Testis (tissue), 3 donors: Measurements from ENCODE around the gene TMEM31. TPM values are rescaled to one million over a fixed set of nuclear protein-coding genes. Genes with fewer than 3 reads are reported as not detected.

ENCODE experiments used
- DNase-seq: peaks from one replicate; pipeline ENCODE4 v3.0.0-alpha.2; 2019
- H3K27ac ChIP-seq, 2 donors: fragments of 200-600 bp; sonication (generic); one replicate each; pipeline ENCODE4 v1.5.1; 2019
- H3K27me3 ChIP-seq: fragments of 200-600 bp; sonication (generic); one replicate; pipeline ENCODE4 v1.5.1; 2019
- H3K36me3 ChIP-seq: fragments of 200-600 bp; sonication (generic); one replicate; pipeline ENCODE4 v1.5.1; 2017; ENCODE audit warnings: low read depth; ENCODE audit errors: missing control alignments
- H3K4me1 ChIP-seq: fragments of 200-600 bp; sonication (generic); one replicate; pipeline ENCODE4 v1.5.1; 2019
- H3K4me3 ChIP-seq, 2 donors: fragments of 200-600 bp; sonication (generic); one replicate each; pipeline ENCODE4 v1.5.1; 2017 to 2019
- H3K9me3 ChIP-seq: fragments of 200-600 bp; sonication (generic); one replicate; pipeline ENCODE4 v1.5.1; 2017
- POLR2A ChIP-seq: fragments of 450-650 bp; IDR thresholded peaks from one replicate; pipeline ENCODE4 v1.6.1; 2017; ENCODE audit warnings: antibody characterized with exemption, mild to moderate bottlenecking, moderate library complexity
- WGBS, 2 donors: methylation state at CpG; one replicate each; pipeline ENCODE4 v1.1.5; 2018; 5-methylcytosine and 5-hydroxymethylcytosine counted together
- intact Hi-C: fragments of 100-400 bp; cut with DNase I; formaldehyde crosslinking; loops from one replicate; pipeline ENCODE4 v1.15.1; 2023; ENCODE audit warnings: low total_unique reads
- polyA plus RNA-seq: library from polyadenylated mRNA; stranded (reverse); fragments of 350-450 nt; fragmentation: Illumina TruSeq; extraction: RNeasy Lipid Tissue Mini Kit (QIAGEN cat#74804); gene quantifications from one replicate; pipeline ENCODE4 v1.2.3, GENCODE V29; 2014; ENCODE audit warnings: low read depth, low replicate concordance; ENCODE audit not compliant: insufficient read depth
- total RNA-seq, 2 donors: library from RNA; depleted of rRNA; stranded (reverse); fragments of >200 nt; gene quantifications; one replicate each; pipeline ENCODE4 v1.2.3, GENCODE V29; 2016
- TF ChIP-seq, protein P1 (sequence below), 3 experiments: fragments of 450-650 bp in 2 of 3; fragments of 200-600 bp in 1 of 3; sonication (generic) in 1 of 3; IDR thresholded peaks; one replicate each; pipeline ENCODE4 v1.5.1; 2016 to 2019; ENCODE audit warnings: antibody characterized with exemption in 3 of 3, mild to moderate bottlenecking in 2 of 3, moderate library complexity in 1 of 3

The TMEM31 gene
- total and polyA plus RNA-seq, 3 donors from 2014 or later: 10.8 to 110 (median 51.9) TPM

DNA sequence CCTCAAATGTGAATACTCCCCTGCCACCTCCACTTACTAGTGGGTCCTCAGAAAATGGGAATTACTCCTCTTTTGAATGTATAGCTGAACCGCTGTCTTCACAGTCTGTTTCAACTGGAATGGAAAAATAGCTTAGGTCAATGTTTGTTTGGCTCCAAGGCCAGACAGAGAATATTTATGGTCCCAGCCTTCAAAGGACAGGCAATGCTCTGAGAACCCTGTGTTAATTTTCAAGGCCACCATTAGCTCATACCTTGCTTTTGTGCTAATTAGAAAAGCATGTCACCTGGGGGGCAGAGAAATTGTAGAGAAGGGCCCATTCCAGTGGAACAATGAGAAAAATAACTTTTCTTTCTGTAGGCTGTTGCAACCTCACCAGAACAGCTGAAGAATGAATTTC is 19.6 kb upstream of the TMEM31 start:
- TF ChIP-seq POLR2A: no peak
- TF ChIP-seq, protein P1, sequence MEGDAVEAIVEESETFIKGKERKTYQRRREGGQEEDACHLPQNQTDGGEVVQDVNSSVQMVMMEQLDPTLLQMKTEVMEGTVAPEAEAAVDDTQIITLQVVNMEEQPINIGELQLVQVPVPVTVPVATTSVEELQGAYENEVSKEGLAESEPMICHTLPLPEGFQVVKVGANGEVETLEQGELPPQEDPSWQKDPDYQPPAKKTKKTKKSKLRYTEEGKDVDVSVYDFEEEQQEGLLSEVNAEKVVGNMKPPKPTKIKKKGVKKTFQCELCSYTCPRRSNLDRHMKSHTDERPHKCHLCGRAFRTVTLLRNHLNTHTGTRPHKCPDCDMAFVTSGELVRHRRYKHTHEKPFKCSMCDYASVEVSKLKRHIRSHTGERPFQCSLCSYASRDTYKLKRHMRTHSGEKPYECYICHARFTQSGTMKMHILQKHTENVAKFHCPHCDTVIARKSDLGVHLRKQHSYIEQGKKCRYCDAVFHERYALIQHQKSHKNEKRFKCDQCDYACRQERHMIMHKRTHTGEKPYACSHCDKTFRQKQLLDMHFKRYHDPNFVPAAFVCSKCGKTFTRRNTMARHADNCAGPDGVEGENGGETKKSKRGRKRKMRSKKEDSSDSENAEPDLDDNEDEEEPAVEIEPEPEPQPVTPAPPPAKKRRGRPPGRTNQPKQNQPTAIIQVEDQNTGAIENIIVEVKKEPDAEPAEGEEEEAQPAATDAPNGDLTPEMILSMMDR (IDR thresholded peaks at IDR 0.05): no peak
- WGBS, 2 donors: 67 to 100% methylated on average over 1 of the region's 1 CpG
- DNase-seq: no peak
- no peaks in the 10 kb centered on the region for H3K9me3 ChIP-seq
- no peak overlapping the region for H3K4me3 ChIP-seq
- no peaks in the 10 kb centered on the region for H3K4me1 ChIP-seq
- intact Hi-C loops: no loop called here
- no peak overlapping the region for H3K27ac ChIP-seq
- H3K36me3 ChIP-seq: no peaks in the 10 kb centered on the region
- H3K27me3 ChIP-seq: no peaks in the 10 kb centered on the region

DNA sequence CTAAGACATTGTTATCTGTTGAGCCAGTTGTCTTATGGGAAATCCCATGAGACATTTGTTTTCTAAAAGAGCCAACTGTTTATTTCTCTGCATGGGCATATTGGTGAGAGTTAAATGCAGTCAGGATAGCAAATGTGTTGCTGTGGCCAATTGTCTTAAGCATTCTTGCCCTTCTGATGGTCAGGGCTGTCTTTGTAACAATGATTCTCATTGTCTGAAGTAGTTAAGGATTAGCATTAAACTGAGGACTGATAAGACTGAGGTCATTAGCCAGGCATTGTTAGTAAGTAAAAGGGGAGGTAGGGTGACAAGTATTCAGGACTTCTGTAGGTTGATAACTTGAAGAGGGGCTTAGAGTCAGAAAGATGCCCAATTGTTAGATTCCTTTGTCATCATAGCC is 13.0 kb upstream of the TMEM31 start:
- H3K9me3 ChIP-seq: no peaks in the 10 kb centered on the region
- no peaks in the 10 kb centered on the region for H3K36me3 ChIP-seq
- TF ChIP-seq, protein P1 (IDR thresholded peaks at IDR 0.05): no peak
- no peak for TF ChIP-seq POLR2A
- no peak overlapping the region for H3K27ac ChIP-seq
- no peaks in the 10 kb centered on the region for H3K27me3 ChIP-seq
- no peaks in the 10 kb centered on the region for H3K4me1 ChIP-seq
- intact Hi-C loops: no loop called here
- no peak for DNase-seq
- no peak overlapping the region for H3K4me3 ChIP-seq

DNA sequence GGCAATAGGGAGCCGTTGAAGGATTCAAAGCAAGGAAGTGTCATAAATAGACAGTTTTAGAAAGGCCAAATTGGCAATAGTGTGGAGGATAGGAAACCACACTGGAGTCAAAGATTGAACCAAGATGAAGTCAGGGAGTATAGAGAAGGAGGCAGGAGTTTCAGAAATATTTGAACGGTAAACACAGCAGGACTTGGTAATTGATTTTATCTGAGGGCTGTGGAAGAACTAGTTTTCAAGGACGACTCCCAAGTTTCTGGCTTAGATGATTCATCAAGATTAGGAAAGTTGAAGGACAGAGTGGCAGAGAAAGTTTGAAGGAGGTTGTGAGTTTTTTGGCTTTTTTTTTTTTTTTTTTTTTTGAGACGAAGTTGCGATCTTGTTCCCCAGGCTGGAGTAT is 11.5 kb upstream of the TMEM31 start:
- H3K4me1 ChIP-seq: no peaks in the 10 kb centered on the region
- intact Hi-C loops: no loop called here
- DNase-seq: no peak
- H3K27me3 ChIP-seq: no peaks in the 10 kb centered on the region
- no peak overlapping the region for H3K4me3 ChIP-seq
- H3K27ac ChIP-seq: no peak overlapping the region
- TF ChIP-seq, protein P1 (IDR thresholded peaks at IDR 0.05): no peak
- TF ChIP-seq POLR2A: no peak
- H3K36me3 ChIP-seq: no peaks in the 10 kb centered on the region
- WGBS, 2 donors: 71% methylated on average over 5 of the region's 5 CpGs
- H3K9me3 ChIP-seq: no peaks in the 10 kb centered on the region

DNA sequence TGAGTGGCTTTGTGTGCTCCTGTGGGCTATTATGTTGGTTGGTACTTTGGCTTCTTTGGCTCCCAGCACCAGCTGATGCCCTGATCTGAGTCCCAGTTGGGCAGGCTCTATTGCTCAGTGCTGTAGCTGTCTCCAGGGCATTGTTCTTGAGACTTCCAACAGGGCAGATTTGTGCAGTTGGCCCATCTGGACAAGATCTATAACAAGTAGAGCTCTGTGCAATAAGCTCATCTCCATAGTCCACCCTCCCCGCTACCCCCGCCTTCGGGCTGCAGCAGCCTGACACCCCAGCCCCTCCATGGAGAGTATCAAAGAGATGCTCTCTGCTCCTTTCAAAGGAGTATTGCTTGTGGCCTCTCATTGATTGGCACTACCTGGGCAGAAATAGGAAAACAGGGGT is 5.8 kb upstream of the TMEM31 start:
- no peak for DNase-seq
- H3K36me3 ChIP-seq: no peaks in the 10 kb centered on the region
- H3K9me3 ChIP-seq: no peaks in the 10 kb centered on the region
- H3K27ac ChIP-seq: no peak overlapping the region
- H3K4me1 ChIP-seq: no peaks in the 10 kb centered on the region
- no peaks in the 10 kb centered on the region for H3K27me3 ChIP-seq
- intact Hi-C loops: no loop called here
- TF ChIP-seq POLR2A: no peak
- TF ChIP-seq, protein P1 (IDR thresholded peaks at IDR 0.05): no peak
- H3K4me3 ChIP-seq: no peak overlapping the region
- WGBS, 2 donors: 92% methylated on average over 3 of the region's 3 CpGs; no CpG with 5 or more reads in 1 of the 2 donors

DNA sequence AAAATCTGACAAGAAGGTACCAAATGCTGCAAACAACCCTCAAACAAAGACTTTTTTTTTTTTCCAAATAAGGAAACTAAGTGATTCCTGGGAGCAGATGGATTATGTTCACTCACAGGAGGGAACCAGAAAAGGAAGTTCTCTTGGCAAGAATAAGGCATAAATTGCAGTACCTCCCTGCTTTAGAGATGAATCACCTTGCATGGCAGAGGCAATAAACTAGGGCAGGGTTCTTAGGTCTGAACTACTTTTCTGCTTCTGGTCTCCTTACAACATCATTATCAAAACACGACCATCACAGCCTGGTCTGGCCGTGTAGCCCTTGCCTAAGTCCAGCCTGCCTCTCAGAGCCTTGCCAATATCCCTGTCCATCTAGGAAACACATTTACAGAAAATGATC is 6.3 kb downstream of the TMEM31 start:
- no peak for DNase-seq
- Histone ChIP-seq H3K4me1 (no peaks in the 10 kb centered on the region), H3K27me3 (no peaks in the 10 kb centered on the region), H3K36me3 (no peaks in the 10 kb centered on the region), H3K4me3 (no peak overlapping the region), H3K9me3 (no peaks in the 10 kb centered on the region), H3K27ac (no peak overlapping the region)
- 33 to 55% methylated on average over 1 to 2 of the region's 2 CpGs for WGBS, 2 donors
- intact Hi-C loops: no loop called here
- TF ChIP-seq POLR2A: no peak
- TF ChIP-seq, protein P1 (IDR thresholded peaks at IDR 0.05): no peak
